AML-193 (cell line): Measurements from ENCODE around the gene LMTK2.
A peak's percentile ranks its signal among the peaks of the same experiment; 100 is the strongest.

Experiments
- DNase-seq, 2 experiments: peaks; one replicate each; lab custom pipeline; 2025; lab: John Stamatoyannopoulos, UW

The LMTK2 gene

GRCh38 chr7:98234429-98235147, 127.9 kb downstream of the LMTK2 start:
- DNase-seq = no peak

GRCh38 chr7:98235901-98236300, 129.2 kb downstream of the LMTK2 start:
- DNase-seq = no peak

- no peak for DNase-seq
Observed at GRCh38 chr7:98236355-98237185, 129.9 kb downstream of the LMTK2 start.

- no peak for DNase-seq
Observed at GRCh38 chr7:98238076-98238475, 131.4 kb downstream of the LMTK2 start.

GRCh38 chr7:98238976-98239375, 132.3 kb downstream of the LMTK2 start:
- DNase-seq = no peak

GRCh38 chr7:98240961-98241673, 134.5 kb downstream of the LMTK2 start:
- DNase-seq = peak; percentile 6 to 14

GRCh38 chr7:98241674-98242241, 135.1 kb downstream of the LMTK2 start:
- DNase-seq = no peak

GRCh38 chr7:98242342-98242741, 135.7 kb downstream of the LMTK2 start:
- DNase-seq = no peak

- no peak for DNase-seq
Observed at GRCh38 chr7:98242934-98243333, 136.3 kb downstream of the LMTK2 start.

- DNase-seq = no peak
Observed at GRCh38 chr7:98244871-98245270, 138.2 kb downstream of the LMTK2 start.

GRCh38 chr7:98248156-98248555, 141.5 kb downstream of the LMTK2 start:
- DNase-seq = no peak

- peak; percentile 14 to 15 for DNase-seq
Observed at GRCh38 chr7:98249106-98249505, 142.4 kb downstream of the LMTK2 start.

- peak; percentile 31 to 33 for DNase-seq
Observed at GRCh38 chr7:98250789-98251188, 144.1 kb downstream of the LMTK2 start.

GRCh38 chr7:98251231-98251600, 144.6 kb downstream of the LMTK2 start:
- DNase-seq = no peak

- DNase-seq = peak; percentile 81 to 88
Observed at GRCh38 chr7:98251601-98252424, 145.2 kb downstream of the LMTK2 start, which contains the start of gene TECPR1. Gene TECPR1, minus strand, starts transcription at chr7:98252232. Its CDS starts 6,086 bp downstream, at chr7:98246146.

- DNase-seq = no peak
Observed at GRCh38 chr7:98252425-98253054, 145.9 kb downstream of the LMTK2 start.

- DNase-seq = no peak
Observed at GRCh38 chr7:98254516-98254915, 147.9 kb downstream of the LMTK2 start.

GRCh38 chr7:98254951-98255610, 148.4 kb downstream of the LMTK2 start:
- DNase-seq = peak in 1 of 2 experiments; percentile 21

GRCh38 chr7:98256431-98256830, 149.8 kb downstream of the LMTK2 start:
- DNase-seq = no peak

- no peak for DNase-seq
Observed at GRCh38 chr7:98257701-98258100, 151.0 kb downstream of the LMTK2 start.
